Osteoblast (primary cell): ENCODE results near the gene JMJD1C. TPM values are rescaled to one million over a fixed set of nuclear protein-coding genes. Genes with fewer than 3 reads are reported as not detected.

Experiments used
- DNase-seq: peaks from one replicate; pipeline ENCODE4 v3.0.0; 2011; ENCODE audit warnings: low spot score, mixed read lengths; ENCODE audit not compliant: insufficient read length; ENCODE audit errors: missing footprints
- H2AFZ ChIP-seq: 2 replicates; pipeline ENCODE4 v1.6.0; 2011; ENCODE audit warnings: mild to moderate bottlenecking, low read length
- H3K27ac ChIP-seq: 2 replicates; pipeline ENCODE4 v1.5.1; 2011; ENCODE audit warnings: mild to moderate bottlenecking, low read depth, low read length, moderate library complexity
- H3K27me3 ChIP-seq: 2 replicates; pipeline ENCODE4 v1.6.0; 2012; ENCODE audit warnings: mild to moderate bottlenecking, control low read depth, inconsistent platforms, low read length, moderate library complexity; ENCODE audit not compliant: insufficient read depth
- H3K36me3 ChIP-seq: 2 replicates; pipeline ENCODE4 v1.5.1; 2011; ENCODE audit warnings: mild to moderate bottlenecking, low read length, control low read depth, moderate library complexity; ENCODE audit not compliant: insufficient read depth
- H3K4me1 ChIP-seq: 2 replicates; pipeline ENCODE4 v1.5.1; 2011; ENCODE audit warnings: mild to moderate bottlenecking, low read length, control low read depth, moderate library complexity; ENCODE audit not compliant: insufficient read depth
- H3K4me2 ChIP-seq: 2 replicates; pipeline ENCODE4 v1.6.0; 2011; ENCODE audit warnings: mild to moderate bottlenecking, low read length; ENCODE audit not compliant: insufficient read depth
- H3K4me3 ChIP-seq: fragments of 200-600 bp; sonication (generic); 3 replicates; pipeline ENCODE4 v1.5.1; 2012; ENCODE audit warnings: mild to moderate bottlenecking, low read length, inconsistent platforms; ENCODE audit not compliant: insufficient read depth
- H3K79me2 ChIP-seq: 2 replicates; pipeline ENCODE4 v1.6.0; 2012; ENCODE audit warnings: mild to moderate bottlenecking, low read length, control low read depth, inconsistent platforms; ENCODE audit not compliant: insufficient read depth
- H3K9me3 ChIP-seq: 2 replicates; pipeline ENCODE4 v1.5.1; 2011; ENCODE audit warnings: low read depth, low read length, control low read depth
- H4K20me1 ChIP-seq: 2 replicates; pipeline ENCODE4 v1.6.0; 2012; ENCODE audit warnings: mild to moderate bottlenecking, low read length, control low read depth; ENCODE audit not compliant: insufficient read depth
- CTCF ChIP-seq: IDR thresholded peaks from 2 replicates; pipeline ENCODE4 v1.5.1; 2011; ENCODE audit warnings: mild to moderate bottlenecking, low read depth, low read length, moderate library complexity; ENCODE audit errors: extremely low read depth
- total RNA-seq: library from RNA; depleted of rRNA; stranded (reverse); fragments of >200 nt; gene quantifications from 2 replicates; pipeline ENCODE4 v1.2.3, GENCODE V29; 2012

JMJD1C gene
- total RNA-seq, 1 donor, result 92.6 TPM

DNA sequence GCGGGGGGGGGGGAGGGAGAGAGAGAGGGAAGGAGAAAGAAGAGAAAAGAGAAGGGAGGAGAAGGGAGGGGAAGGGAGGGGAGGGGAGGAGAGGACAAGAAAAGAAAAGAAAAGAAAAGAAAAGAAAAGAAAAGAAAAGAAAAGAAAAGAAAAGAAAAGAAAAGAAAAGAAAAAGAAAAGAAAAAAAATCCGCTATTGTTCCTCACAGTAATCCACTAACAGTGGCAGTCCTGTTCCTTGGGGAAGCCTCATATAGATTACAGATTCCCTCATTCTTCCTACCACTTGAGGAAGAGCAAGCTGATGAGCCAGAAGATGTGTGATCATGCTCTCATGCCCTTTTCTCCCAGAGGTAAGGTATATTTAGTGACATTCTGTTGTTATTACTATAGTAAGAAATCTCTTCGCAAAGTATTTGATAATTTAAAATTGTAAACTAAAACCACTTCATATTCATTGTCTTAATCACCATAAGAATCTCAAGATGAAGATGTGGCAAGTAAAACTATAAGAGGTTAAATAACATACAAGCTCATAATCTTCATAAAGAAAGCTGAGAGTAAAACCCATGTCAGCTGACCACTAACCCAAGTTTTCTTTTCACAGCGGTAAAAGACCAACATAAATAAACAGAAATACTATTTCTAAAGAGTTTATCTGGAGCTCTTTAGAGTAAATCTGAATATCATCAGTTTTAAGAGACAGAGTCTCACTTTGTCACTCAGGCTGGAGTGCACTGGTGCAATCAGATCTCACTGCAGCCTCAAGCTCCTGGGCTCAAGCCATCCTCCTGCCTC, 128.1 kb downstream of the JMJD1C start:
- no peaks in the 10 kb centered on the region for H3K4me1 ChIP-seq
- no peak overlapping the region for H2AFZ ChIP-seq
- H3K4me2 ChIP-seq, result no peak overlapping the region
- H3K79me2 ChIP-seq, result peaks cover 75% of the 10 kb centered on the region
- DNase-seq, result peak; percentile 14
- H3K27ac ChIP-seq, result no peak overlapping the region
- TF ChIP-seq CTCF, result no peak
- H3K36me3 ChIP-seq, result no peaks in the 10 kb centered on the region
- H3K27me3 ChIP-seq, result no peaks in the 10 kb centered on the region
- no peaks in the 10 kb centered on the region for H3K9me3 ChIP-seq
- no peak overlapping the region for H3K4me3 ChIP-seq
- peaks cover 2% of the 10 kb centered on the region for H4K20me1 ChIP-seq

GRCh38 chr10:63331586-63331985, 134.2 kb downstream of the JMJD1C start:
- Histone ChIP-seq H3K36me3 (no peaks in the 10 kb centered on the region), H2AFZ (no peak overlapping the region), H3K4me1 (no peaks in the 10 kb centered on the region), H3K9me3 (no peaks in the 10 kb centered on the region), H3K4me2 (no peak overlapping the region), H3K27ac (no peak overlapping the region), H4K20me1 (peaks cover 2% of the 10 kb centered on the region), H3K79me2 (peaks cover 52% of the 10 kb centered on the region), H3K27me3 (no peaks in the 10 kb centered on the region), H3K4me3 (no peak overlapping the region)
- no peak for TF ChIP-seq CTCF
- DNase-seq, result no peak

GRCh38 chr10:63324495-63324854, 141.3 kb downstream of the JMJD1C start:
- no peak overlapping the region for H3K27ac ChIP-seq
- H3K4me3 ChIP-seq, result no peak overlapping the region
- H2AFZ ChIP-seq, result no peak overlapping the region
- peaks cover 58% of the 10 kb centered on the region for H3K79me2 ChIP-seq
- no peak overlapping the region for H3K4me2 ChIP-seq
- DNase-seq, result no peak
- TF ChIP-seq CTCF, result no peak
- no peaks in the 10 kb centered on the region for H3K36me3 ChIP-seq
- peaks cover 16% of the 10 kb centered on the region for H4K20me1 ChIP-seq
- H3K9me3 ChIP-seq, result no peaks in the 10 kb centered on the region
- H3K4me1 ChIP-seq, result no peaks in the 10 kb centered on the region
- no peaks in the 10 kb centered on the region for H3K27me3 ChIP-seq

- no peak overlapping the region for H2AFZ ChIP-seq
- no peak overlapping the region for H3K27ac ChIP-seq
- H4K20me1 ChIP-seq, result peaks cover 16% of the 10 kb centered on the region
- H3K4me3 ChIP-seq, result no peak overlapping the region
- H3K79me2 ChIP-seq, result peaks cover 58% of the 10 kb centered on the region
- H3K4me1 ChIP-seq, result no peaks in the 10 kb centered on the region
- DNase-seq, result no peak
- H3K36me3 ChIP-seq, result no peaks in the 10 kb centered on the region
- no peaks in the 10 kb centered on the region for H3K27me3 ChIP-seq
- H3K4me2 ChIP-seq, result no peak overlapping the region
- TF ChIP-seq CTCF, result no peak
- H3K9me3 ChIP-seq, result no peaks in the 10 kb centered on the region
Measured at GRCh38 chr10:63323701-63324494, 141.9 kb downstream of the JMJD1C start.
